ENCODE results near the gene DCTN1.

DNA sequence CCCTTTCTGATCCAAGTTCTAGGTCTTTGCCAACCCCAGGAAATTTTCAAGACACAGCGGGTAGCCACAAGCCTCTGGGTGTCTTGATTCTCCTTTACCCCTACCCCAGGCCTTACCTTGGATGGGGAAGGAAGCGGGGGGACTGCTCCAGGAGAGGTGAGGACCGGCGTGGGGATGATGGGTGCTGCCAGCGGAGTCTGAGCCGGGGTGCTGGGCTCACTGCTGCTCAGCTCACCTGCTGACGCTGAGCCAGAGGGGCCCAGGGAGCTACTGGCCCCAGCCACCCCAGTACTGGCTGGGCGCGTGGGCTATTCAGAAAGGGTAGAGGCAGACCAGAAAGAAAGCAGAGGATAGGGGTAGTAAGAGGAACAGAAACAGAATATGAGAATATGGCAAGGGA, 8.7 kb downstream of the DCTN1 start:
- TF ChIP-seq, protein P1, sequence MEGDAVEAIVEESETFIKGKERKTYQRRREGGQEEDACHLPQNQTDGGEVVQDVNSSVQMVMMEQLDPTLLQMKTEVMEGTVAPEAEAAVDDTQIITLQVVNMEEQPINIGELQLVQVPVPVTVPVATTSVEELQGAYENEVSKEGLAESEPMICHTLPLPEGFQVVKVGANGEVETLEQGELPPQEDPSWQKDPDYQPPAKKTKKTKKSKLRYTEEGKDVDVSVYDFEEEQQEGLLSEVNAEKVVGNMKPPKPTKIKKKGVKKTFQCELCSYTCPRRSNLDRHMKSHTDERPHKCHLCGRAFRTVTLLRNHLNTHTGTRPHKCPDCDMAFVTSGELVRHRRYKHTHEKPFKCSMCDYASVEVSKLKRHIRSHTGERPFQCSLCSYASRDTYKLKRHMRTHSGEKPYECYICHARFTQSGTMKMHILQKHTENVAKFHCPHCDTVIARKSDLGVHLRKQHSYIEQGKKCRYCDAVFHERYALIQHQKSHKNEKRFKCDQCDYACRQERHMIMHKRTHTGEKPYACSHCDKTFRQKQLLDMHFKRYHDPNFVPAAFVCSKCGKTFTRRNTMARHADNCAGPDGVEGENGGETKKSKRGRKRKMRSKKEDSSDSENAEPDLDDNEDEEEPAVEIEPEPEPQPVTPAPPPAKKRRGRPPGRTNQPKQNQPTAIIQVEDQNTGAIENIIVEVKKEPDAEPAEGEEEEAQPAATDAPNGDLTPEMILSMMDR (conservative IDR thresholded peaks at IDR 0.05 in 1 of 2, IDR thresholded peaks at IDR 0.05 in 1 of 2; ENCODE audit: extremely low read depth in 1 of 2, insufficient read depth in 1 of 2, low read depth in 1 of 2, low read length in 2 of 2), result no peak
- no peak for TF ChIP-seq EZH2 (IDR thresholded peaks at IDR 0.05; ENCODE audit: borderline replicate concordance, low read length)

Data from mammary epithelial cell (primary cell).